GM12878 (cell line): ENCODE measurements around the gene FOXP3. TPM values are rescaled to one million over a fixed set of nuclear protein-coding genes. Genes with fewer than 3 reads are reported as not detected.

ENCODE experiments used
- ATAC-seq: fragments of 200-7000 bp; cut with Tn5 transposase; 3 replicates; pipeline ENCODE4 v1.9.1; 2020; ENCODE audit warnings: mild to moderate bottlenecking, moderate library complexity
- BruUV-seq: library from RNA; stranded (reverse); fragments of 400-500 nt; replicated peaks from 2 replicates; lab custom pipeline; 2021; lab: Mats Ljungman, UMichigan
- CTCF ChIA-PET: fragments of 300-600 bp; sonication (Branson Sonifier 250); formaldehyde crosslinking; extraction: SDS; loops from one replicate; lab custom pipeline; 2021; ENCODE audit warnings: inconsistent platforms; lab: Yijun Ruan, JAX
- POLR2A ChIA-PET: fragments of 350-600 bp; formaldehyde crosslinking; extraction: SDS; loops from one replicate; lab custom pipeline; 2021; ENCODE audit warnings: inconsistent platforms; lab: Charles Lee
- RAD21 ChIA-PET: fragments of 300-600 bp; sonication (Branson Sonifier 250); formaldehyde crosslinking; loops from one replicate; lab custom pipeline; 2023; ENCODE audit warnings: antibody characterized with exemption; ENCODE audit not compliant: unreplicated experiment; lab: Charles Lee
- SMC1A ChIA-PET: fragments of 300-600 bp; sonication (Branson Sonifier 250); formaldehyde crosslinking; loops from one replicate; lab custom pipeline; 2023; ENCODE audit not compliant: unreplicated experiment, uncharacterized antibody; lab: Charles Lee
- DNase-seq: peaks from one replicate; pipeline ENCODE4 v3.0.0-alpha.2; 2011; ENCODE audit warnings: low read depth, low spot score
- FAIRE-seq: peaks from 3 replicates; lab custom pipeline; 2011; peaks lifted over from hg19 to GRCh38; lab: Jason Lieb, UNC
- H2AFZ ChIP-seq: 2 replicates; pipeline ENCODE4 v1.6.0; 2011; ENCODE audit warnings: low read depth, low read length, control low read depth; ENCODE audit not compliant: control insufficient read depth
- H3K27ac ChIP-seq: 2 replicates; pipeline ENCODE4 v1.5.1; 2011; ENCODE audit warnings: control low read depth; ENCODE audit not compliant: control insufficient read depth, insufficient read depth
- H3K27me3 ChIP-seq, 2 experiments: replicated peaks in 1 of 2; 2 replicates each; pipeline versions ENCODE4 v1.6.0 to v1.6.1; 2011; ENCODE audit warnings: low read length in 1 of 2; ENCODE audit not compliant: control insufficient read depth in 2 of 2, insufficient read depth in 2 of 2
- H3K36me3 ChIP-seq, 2 experiments: 2 replicates each; pipeline ENCODE4 v1.5.1; 2011; ENCODE audit warnings: low read length in 1 of 2; ENCODE audit not compliant: control insufficient read depth in 2 of 2, insufficient read depth in 2 of 2
- H3K4me1 ChIP-seq: 2 replicates; pipeline ENCODE4 v1.6.1; 2011; ENCODE audit warnings: mild to moderate bottlenecking, low read length, moderate library complexity, mixed read lengths; ENCODE audit not compliant: control insufficient read depth, insufficient read depth
- H3K4me2 ChIP-seq: 2 replicates; pipeline ENCODE4 v1.6.0; 2011; ENCODE audit warnings: control low read depth; ENCODE audit not compliant: control insufficient read depth, insufficient read depth
- H3K4me3 ChIP-seq: fragments of 200-600 bp; sonication (generic); 2 replicates; pipeline ENCODE4 v1.5.1; 2016
- H3K79me2 ChIP-seq: 2 replicates; pipeline ENCODE4 v1.6.0; 2011; ENCODE audit warnings: low read length; ENCODE audit not compliant: control insufficient read depth, insufficient read depth
- H3K9ac ChIP-seq: 2 replicates; pipeline ENCODE4 v1.8.0; 2011; ENCODE audit warnings: low read length, control low read depth, mixed read lengths; ENCODE audit not compliant: control insufficient read depth, insufficient read depth
- H3K9me3 ChIP-seq: replicated peaks from 3 replicates; pipeline ENCODE4 v1.5.1; 2011; ENCODE audit warnings: mild to moderate bottlenecking, low read length; ENCODE audit not compliant: control insufficient read depth, insufficient read depth
- H4K20me1 ChIP-seq: 2 replicates; pipeline ENCODE4 v1.6.0; 2011; ENCODE audit not compliant: control insufficient read depth, insufficient read depth
- BMI1 ChIP-seq: fragments of 450-650 bp; IDR thresholded peaks from 2 replicates; pipeline ENCODE4 v1.6.1; 2016; ENCODE audit warnings: mild to moderate bottlenecking, moderate library complexity, borderline replicate concordance
- E2F4 ChIP-seq: IDR thresholded peaks from 2 replicates; pipeline ENCODE4 v1.6.1; 2012; ENCODE audit warnings: low read depth, low read length, improper control_type of control experiment
- MEF2A ChIP-seq: IDR thresholded peaks from 2 replicates; pipeline ENCODE4 v1.6.1; 2011; ENCODE audit warnings: low read depth, mild to moderate bottlenecking, low read length, moderate library complexity; ENCODE audit not compliant: insufficient read depth
- NFYB ChIP-seq: IDR thresholded peaks from 2 replicates; pipeline ENCODE4 v1.6.1; 2011; ENCODE audit warnings: low read depth, mild to moderate bottlenecking, low read length, improper control_type of control experiment, moderate library complexity; ENCODE audit not compliant: insufficient read depth
- RAD51 ChIP-seq: fragments of 450-650 bp; IDR thresholded peaks from 2 replicates; pipeline ENCODE4 v1.6.1; 2016; ENCODE audit warnings: moderate library complexity, mild to moderate bottlenecking, inconsistent platforms
- SIX5 ChIP-seq: IDR thresholded peaks from 2 replicates; pipeline ENCODE4 v1.6.1; 2011; ENCODE audit warnings: mild to moderate bottlenecking, low read depth, low read length, moderate library complexity; ENCODE audit not compliant: severe bottlenecking
- SMAD1 ChIP-seq: fragments of 450-650 bp; IDR thresholded peaks from 2 replicates; pipeline ENCODE4 v1.6.1; 2018; ENCODE audit warnings: mild to moderate bottlenecking, low read depth; ENCODE audit not compliant: partially characterized antibody
- STAT3 ChIP-seq: IDR thresholded peaks from 2 replicates; pipeline ENCODE4 v1.6.1; 2011; ENCODE audit warnings: low read depth, low read length, improper control_type of control experiment
- ZNF207 ChIP-seq: fragments of 450-650 bp; IDR thresholded peaks from 2 replicates; pipeline ENCODE4 v1.6.1; 2014; ENCODE audit warnings: antibody characterized with exemption, mild to moderate bottlenecking, borderline replicate concordance
- WGBS: methylation state at CpG from one replicate; pipeline ENCODE4 v1.1.6; 2016; ENCODE audit warnings: low lambda C conversion rate; ENCODE audit not compliant: insufficient replicate concordance, insufficient coverage; ENCODE audit errors: missing lambda C conversion rate; 5-methylcytosine and 5-hydroxymethylcytosine counted together
- in situ Hi-C: fragments of 300-500 bp; cut with MboI; formaldehyde crosslinking; loops from 9 replicates; pipeline ENCODE4 v1.14.3; 2018; ENCODE audit warnings: mixed read lengths
- intact Hi-C: fragments of 100-400 bp; cut with micrococcal nuclease; formaldehyde crosslinking; loops from one replicate; pipeline ENCODE4 v1.14.2; 2022; ENCODE audit not compliant: unreplicated experiment
- polyA plus RNA-seq, 11 experiments: library from polyadenylated mRNA; depleted of rRNA in 4 of 11; unstranded in 6 of 11; stranded (reverse) in 5 of 11; fragments of >200 nt; fragmentation: Nextera tagmentation in 4 of 11; fragmentation: Illumina TruSeq in 1 of 11; extraction: Ambion mirVana in 4 of 11; extraction: Trizol in 1 of 11; gene quantifications; 1 replicate in 1 of 11; 2 replicates in 10 of 11; pipeline versions ENCODE4 v1.2.1 to v1.2.3, GENCODE V29; 2011 to 2016; ENCODE audit warnings: inconsistent platforms in 2 of 11, missing spikeins in 2 of 11, low read depth in 1 of 11
- total RNA-seq, 4 experiments: library from RNA; depleted of rRNA in 3 of 4; stranded (reverse); fragments of >200 nt in 3 of 4; fragmentation: Illumina TruSeq in 1 of 4; extraction: Trizol in 1 of 4; gene quantifications; 2 replicates each; pipeline versions ENCODE4 v1.2.1 to v1.2.3, GENCODE V29; 2013 to 2021
- TF ChIP-seq, protein P1 (sequence below): fragments of 450-650 bp; IDR thresholded peaks from 2 replicates; pipeline ENCODE4 v1.6.1; 2017; ENCODE audit warnings: mild to moderate bottlenecking, low read depth, inconsistent platforms; ENCODE audit not compliant: poor library complexity, severe bottlenecking
- TF ChIP-seq, protein P2 (sequence below): fragments of 450-650 bp; IDR thresholded peaks from 2 replicates; pipeline ENCODE4 v1.6.1; 2017; ENCODE audit warnings: low read depth, mild to moderate bottlenecking, moderate library complexity

FOXP3 gene
- total and polyA plus RNA-seq, 10 of the 15 experiments (the other 5 are each of a cell fraction or from before 2014, with no cell fraction given): 0.02 to 0.21 (median 0.08) TPM; not detected in 3

GRCh38 chrX:49214996-49215526 lies 49.4 kb downstream of the FOXP3 start:
- Histone ChIP-seq H3K27ac (no peak overlapping the region), H3K36me3 (no peaks in the 10 kb centered on the region), H3K4me2 (no peak overlapping the region), H3K9me3 (no peaks in the 10 kb centered on the region; the same call in 2 of the 3 replicates), H4K20me1 (no peaks in the 10 kb centered on the region), H3K79me2 (no peaks in the 10 kb centered on the region), H3K4me3 (no peak overlapping the region), H2AFZ (no peak overlapping the region), H3K9ac (no peak overlapping the region), H3K4me1 (no peaks in the 10 kb centered on the region), H3K27me3 (no peaks in the 10 kb centered on the region)
- no TSS peak for BruUV-seq
- ChIA-PET RAD21 (interaction anchor here (1.0 kb wide), 1 partner anchor 22 kb away, joined by 3 read pairs; no protein-coding TSS in a partner anchor), CTCF (interaction anchor here (0.6 to 1.0 kb wide), 2 partner anchors 22 to 260 kb away, joined by 3 to 4 read pairs; no protein-coding TSS in a partner anchor), SMC1A (no interaction called here), POLR2A (interaction anchor here (0.6 kb wide), 1 partner anchor 587 kb away, joined by 3 read pairs; no protein-coding TSS in a partner anchor)
- FAIRE-seq (no peak), ATAC-seq (no peak), DNase-seq (no peak)
- in situ Hi-C loops (no loop called here), intact Hi-C loops (no loop called here)
- WGBS: 55% methylated on average over 13 of the region's 14 CpGs
- TF ChIP-seq BMI1 (no peak), E2F4 (no peak), MEF2A (no peak), ZNF207 (no peak), STAT3 (no peak), SMAD1 (no peak), SIX5 (no peak), RAD51 (no peak), NFYB (no peak)
- TF ChIP-seq, protein P1, sequence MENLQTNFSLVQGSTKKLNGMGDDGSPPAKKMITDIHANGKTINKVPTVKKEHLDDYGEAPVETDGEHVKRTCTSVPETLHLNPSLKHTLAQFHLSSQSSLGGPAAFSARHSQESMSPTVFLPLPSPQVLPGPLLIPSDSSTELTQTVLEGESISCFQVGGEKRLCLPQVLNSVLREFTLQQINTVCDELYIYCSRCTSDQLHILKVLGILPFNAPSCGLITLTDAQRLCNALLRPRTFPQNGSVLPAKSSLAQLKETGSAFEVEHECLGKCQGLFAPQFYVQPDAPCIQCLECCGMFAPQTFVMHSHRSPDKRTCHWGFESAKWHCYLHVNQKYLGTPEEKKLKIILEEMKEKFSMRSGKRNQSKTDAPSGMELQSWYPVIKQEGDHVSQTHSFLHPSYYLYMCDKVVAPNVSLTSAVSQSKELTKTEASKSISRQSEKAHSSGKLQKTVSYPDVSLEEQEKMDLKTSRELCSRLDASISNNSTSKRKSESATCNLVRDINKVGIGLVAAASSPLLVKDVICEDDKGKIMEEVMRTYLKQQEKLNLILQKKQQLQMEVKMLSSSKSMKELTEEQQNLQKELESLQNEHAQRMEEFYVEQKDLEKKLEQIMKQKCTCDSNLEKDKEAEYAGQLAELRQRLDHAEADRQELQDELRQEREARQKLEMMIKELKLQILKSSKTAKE: no peak
- TF ChIP-seq, protein P2, sequence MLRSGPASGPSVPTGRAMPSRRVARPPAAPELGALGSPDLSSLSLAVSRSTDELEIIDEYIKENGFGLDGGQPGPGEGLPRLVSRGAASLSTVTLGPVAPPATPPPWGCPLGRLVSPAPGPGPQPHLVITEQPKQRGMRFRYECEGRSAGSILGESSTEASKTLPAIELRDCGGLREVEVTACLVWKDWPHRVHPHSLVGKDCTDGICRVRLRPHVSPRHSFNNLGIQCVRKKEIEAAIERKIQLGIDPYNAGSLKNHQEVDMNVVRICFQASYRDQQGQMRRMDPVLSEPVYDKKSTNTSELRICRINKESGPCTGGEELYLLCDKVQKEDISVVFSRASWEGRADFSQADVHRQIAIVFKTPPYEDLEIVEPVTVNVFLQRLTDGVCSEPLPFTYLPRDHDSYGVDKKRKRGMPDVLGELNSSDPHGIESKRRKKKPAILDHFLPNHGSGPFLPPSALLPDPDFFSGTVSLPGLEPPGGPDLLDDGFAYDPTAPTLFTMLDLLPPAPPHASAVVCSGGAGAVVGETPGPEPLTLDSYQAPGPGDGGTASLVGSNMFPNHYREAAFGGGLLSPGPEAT: no peak
